ENCODE results near the gene ABLIM2.

The ABLIM2 gene

DNA sequence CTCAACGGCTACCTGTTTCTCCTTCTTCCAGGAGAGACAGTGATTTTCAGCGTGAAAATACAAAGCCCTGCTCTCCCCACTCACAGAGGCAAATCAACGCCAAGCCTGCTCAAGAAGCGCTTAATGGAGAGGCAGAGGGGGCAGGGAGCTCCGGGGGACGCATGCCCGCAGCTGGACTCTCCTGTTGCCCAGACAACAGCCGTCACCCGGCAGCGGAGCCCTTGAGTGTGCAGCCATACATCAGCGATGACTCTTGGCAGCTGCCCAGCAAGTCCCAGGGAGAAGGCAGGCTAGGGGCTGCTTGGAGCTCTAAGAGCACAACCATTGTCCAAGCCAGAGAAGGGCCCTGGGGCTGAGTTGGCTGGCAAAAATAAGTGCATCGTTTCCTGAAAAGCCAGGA lies 148.0 kb downstream of the ABLIM2 start:
- Histone ChIP-seq H3K4me3 (ENCODE audit: low read depth, low read length) (no peak overlapping the region), H3K9me3 (ENCODE audit: control insufficient read depth, insufficient read depth, low read depth, low read length) (no peaks in the 10 kb centered on the region), H3K27me3 (ENCODE audit: control insufficient read depth, insufficient read depth, low read length) (no peaks in the 10 kb centered on the region), H3K9ac (ENCODE audit: low read length) (no peak overlapping the region), H3K4me1 (ENCODE audit: control insufficient read depth, insufficient read depth, low read length) (no peaks in the 10 kb centered on the region), H3K27ac (ENCODE audit: low read depth, low read length) (no peak overlapping the region), H3K36me3 (ENCODE audit: control insufficient read depth, insufficient read depth, low read length) (no peaks in the 10 kb centered on the region)

DNA sequence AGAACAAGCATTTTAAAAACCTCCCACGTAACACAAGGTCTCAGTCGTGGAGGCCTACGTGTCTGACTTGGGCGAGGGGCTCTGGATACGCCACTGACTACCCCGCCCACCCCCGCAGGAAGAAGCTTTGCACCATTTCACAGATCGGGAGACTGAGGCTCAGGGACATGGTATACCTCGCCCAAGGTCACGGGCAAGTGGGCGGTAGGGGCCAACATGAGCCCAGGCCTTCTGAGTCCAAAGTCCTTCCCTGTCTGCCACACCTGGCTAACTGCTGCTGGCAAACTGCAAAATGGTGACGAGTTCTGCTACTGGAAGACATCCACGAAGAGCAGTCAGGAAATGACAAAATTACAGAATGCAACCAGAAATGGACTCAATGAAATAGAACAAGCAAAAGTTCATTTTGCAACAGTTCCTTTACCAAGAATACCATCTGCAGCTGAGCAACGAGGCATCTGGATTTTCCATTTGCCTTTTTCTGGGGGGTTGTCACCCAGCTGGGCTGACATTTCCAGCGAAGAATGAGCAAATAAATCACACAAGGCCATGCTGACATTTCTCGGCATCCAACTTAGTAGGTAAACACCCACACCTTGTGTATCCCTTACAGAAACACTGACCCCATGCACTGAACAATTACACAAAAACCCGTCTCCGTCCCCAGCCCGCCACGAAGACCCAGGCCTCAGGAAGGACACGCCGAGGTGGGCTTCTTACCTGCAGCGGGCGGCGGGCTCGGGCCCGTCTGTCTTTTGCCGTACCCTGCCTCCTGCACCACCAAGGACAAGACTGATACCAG lies 148.7 kb downstream of the ABLIM2 start:
- no peak overlapping the region for H3K27ac ChIP-seq (ENCODE audit: low read depth, low read length)
- no peaks in the 10 kb centered on the region for H3K9me3 ChIP-seq (ENCODE audit: control insufficient read depth, insufficient read depth, low read depth, low read length)
- H3K27me3 ChIP-seq (ENCODE audit: control insufficient read depth, insufficient read depth, low read length) = no peaks in the 10 kb centered on the region
- no peak overlapping the region for H3K9ac ChIP-seq (ENCODE audit: low read length)
- no peaks in the 10 kb centered on the region for H3K4me1 ChIP-seq (ENCODE audit: control insufficient read depth, insufficient read depth, low read length)
- H3K36me3 ChIP-seq (ENCODE audit: control insufficient read depth, insufficient read depth, low read length) = no peaks in the 10 kb centered on the region
- no peak overlapping the region for H3K4me3 ChIP-seq (ENCODE audit: low read depth, low read length)

DNA sequence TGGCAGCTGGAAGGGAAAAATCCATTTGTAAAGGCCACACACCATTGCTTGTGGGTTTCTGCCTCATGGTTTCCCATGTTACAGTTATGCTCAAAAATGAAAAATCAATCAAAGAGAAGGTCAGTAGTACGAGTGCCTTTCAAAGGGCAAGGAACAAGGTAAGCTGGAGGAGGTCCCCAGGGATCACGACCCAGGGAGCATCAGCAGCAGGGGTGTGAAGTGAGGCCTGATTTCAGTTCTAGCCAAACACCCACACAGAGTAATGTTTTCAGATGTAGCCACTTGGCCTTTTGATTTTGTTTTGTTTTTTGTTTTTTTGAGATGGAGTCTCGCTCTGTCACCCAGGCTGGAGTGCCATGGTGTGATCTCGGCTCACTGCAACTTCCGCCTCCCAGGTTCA lies 149.5 kb downstream of the ABLIM2 start:
- no peaks in the 10 kb centered on the region for H3K9me3 ChIP-seq (ENCODE audit: control insufficient read depth, insufficient read depth, low read depth, low read length)
- H3K27me3 ChIP-seq (ENCODE audit: control insufficient read depth, insufficient read depth, low read length) = no peaks in the 10 kb centered on the region

DNA sequence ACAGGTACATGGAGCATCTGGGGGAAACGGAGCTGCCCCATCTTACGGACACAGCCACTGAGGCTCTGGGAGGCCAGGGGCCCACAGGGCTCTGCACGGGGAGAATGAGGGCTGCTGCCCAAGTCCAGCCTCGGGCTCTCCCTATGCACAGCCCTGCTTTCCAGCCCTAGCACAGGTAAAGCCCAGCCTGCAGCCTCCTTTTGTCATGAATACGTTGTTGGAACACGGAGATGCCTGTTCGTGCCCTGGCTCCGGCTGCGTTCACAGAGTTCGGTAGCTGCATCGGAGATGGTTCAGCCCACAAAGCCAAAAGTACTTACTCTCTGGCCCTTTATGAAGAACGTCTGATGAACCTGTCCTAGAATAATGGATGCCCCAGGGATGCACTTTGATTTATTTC lies 150.2 kb downstream of the ABLIM2 start:
- no peaks in the 10 kb centered on the region for H3K9me3 ChIP-seq (ENCODE audit: control insufficient read depth, insufficient read depth, low read depth, low read length)
- no peaks in the 10 kb centered on the region for H3K36me3 ChIP-seq (ENCODE audit: control insufficient read depth, insufficient read depth, low read length)
- H3K4me1 ChIP-seq (ENCODE audit: control insufficient read depth, insufficient read depth, low read length) = no peaks in the 10 kb centered on the region
- H3K9ac ChIP-seq (ENCODE audit: low read length) = no peak overlapping the region
- H3K27ac ChIP-seq (ENCODE audit: low read depth, low read length) = no peak overlapping the region
- H3K27me3 ChIP-seq (ENCODE audit: control insufficient read depth, insufficient read depth, low read length) = no peaks in the 10 kb centered on the region
- no peak overlapping the region for H3K4me3 ChIP-seq (ENCODE audit: low read depth, low read length)

More for the DNA sequence above, 149.5 kb downstream of the ABLIM2 start:
- Histone ChIP-seq H3K4me3 (ENCODE audit: low read depth, low read length) (no peak overlapping the region), H3K4me1 (ENCODE audit: control insufficient read depth, insufficient read depth, low read length) (no peaks in the 10 kb centered on the region), H3K27ac (ENCODE audit: low read depth, low read length) (no peak overlapping the region), H3K9ac (ENCODE audit: low read length) (no peak overlapping the region), H3K36me3 (ENCODE audit: control insufficient read depth, insufficient read depth, low read length) (no peaks in the 10 kb centered on the region)

DNA sequence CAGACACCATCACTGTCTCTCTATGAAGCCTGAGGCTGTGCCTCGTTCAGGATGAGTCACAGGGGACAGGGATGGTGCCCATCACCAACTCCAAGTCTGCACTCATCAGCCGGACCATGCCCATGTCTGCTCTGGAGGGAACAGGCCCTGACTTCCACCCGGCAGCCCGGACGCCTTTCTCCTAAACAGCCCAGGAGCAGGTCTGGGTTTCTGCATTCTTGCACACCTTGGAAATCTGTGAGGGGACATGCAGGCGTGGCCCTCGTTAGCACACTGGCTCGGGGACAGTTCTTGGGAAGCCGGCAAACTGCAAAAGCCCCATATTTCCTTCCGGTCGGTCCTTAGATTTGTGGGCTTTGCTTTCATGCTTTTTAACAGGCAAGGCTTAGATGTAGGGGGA lies 151.0 kb downstream of the ABLIM2 start:
- H3K9ac ChIP-seq (ENCODE audit: low read length) = no peak overlapping the region
- no peaks in the 10 kb centered on the region for H3K27me3 ChIP-seq (ENCODE audit: control insufficient read depth, insufficient read depth, low read length)
- H3K36me3 ChIP-seq (ENCODE audit: control insufficient read depth, insufficient read depth, low read length) = no peaks in the 10 kb centered on the region
- H3K9me3 ChIP-seq (ENCODE audit: control insufficient read depth, insufficient read depth, low read depth, low read length) = no peaks in the 10 kb centered on the region
- H3K4me3 ChIP-seq (ENCODE audit: low read depth, low read length) = no peak overlapping the region
- no peaks in the 10 kb centered on the region for H3K4me1 ChIP-seq (ENCODE audit: control insufficient read depth, insufficient read depth, low read length)
- no peak overlapping the region for H3K27ac ChIP-seq (ENCODE audit: low read depth, low read length)

DNA sequence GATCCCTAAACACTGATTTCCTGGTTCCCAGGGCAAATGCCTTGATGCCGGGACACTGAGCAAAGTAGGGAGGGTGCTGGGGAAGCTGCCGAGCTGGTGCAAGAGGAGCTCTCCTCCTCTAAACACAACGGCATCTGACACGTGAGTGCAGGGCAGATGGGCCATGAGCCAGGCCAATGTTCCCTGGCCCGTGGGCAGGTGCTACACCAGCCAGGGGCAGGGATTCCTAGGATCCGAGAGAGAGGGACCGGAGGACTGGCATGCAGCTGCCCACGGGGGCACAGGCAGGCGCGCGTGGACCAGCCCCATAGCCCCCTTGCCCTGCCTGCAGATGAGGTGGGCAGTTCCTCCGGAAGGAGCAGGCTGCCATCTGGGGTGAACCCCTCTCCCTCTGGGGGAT lies 152.1 kb downstream of the ABLIM2 start:
- Histone ChIP-seq H3K4me1 (ENCODE audit: control insufficient read depth, insufficient read depth, low read length) (no peaks in the 10 kb centered on the region), H3K27me3 (ENCODE audit: control insufficient read depth, insufficient read depth, low read length) (no peaks in the 10 kb centered on the region)

DNA sequence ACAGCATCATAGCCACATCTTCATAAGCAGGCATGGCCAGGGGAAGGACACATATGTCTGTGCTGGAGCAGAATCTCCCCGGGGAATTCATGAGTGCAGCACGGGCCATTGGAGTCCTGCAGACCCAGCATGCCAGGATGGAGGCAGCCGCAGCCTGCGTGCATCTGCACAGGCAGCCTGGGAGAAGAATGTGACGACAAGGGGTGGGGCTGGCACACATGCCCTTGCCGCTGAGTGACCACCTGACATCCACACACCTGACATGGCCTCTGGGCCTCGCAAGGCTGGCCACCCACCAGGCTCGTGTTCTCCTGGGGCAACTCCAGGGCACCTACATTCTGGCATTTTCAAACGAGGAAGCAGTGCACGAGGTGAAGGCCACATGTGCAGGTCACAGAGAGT lies 152.8 kb downstream of the ABLIM2 start:
- Histone ChIP-seq H3K9me3 (ENCODE audit: control insufficient read depth, insufficient read depth, low read depth, low read length) (no peaks in the 10 kb centered on the region), H3K27me3 (ENCODE audit: control insufficient read depth, insufficient read depth, low read length) (no peaks in the 10 kb centered on the region), H3K9ac (ENCODE audit: low read length) (no peak overlapping the region)

More for the DNA sequence above, 152.1 kb downstream of the ABLIM2 start:
- H3K36me3 ChIP-seq (ENCODE audit: control insufficient read depth, insufficient read depth, low read length) = no peaks in the 10 kb centered on the region
- no peak overlapping the region for H3K4me3 ChIP-seq (ENCODE audit: low read depth, low read length)
- no peaks in the 10 kb centered on the region for H3K9me3 ChIP-seq (ENCODE audit: control insufficient read depth, insufficient read depth, low read depth, low read length)
- H3K9ac ChIP-seq (ENCODE audit: low read length) = no peak overlapping the region
- no peak overlapping the region for H3K27ac ChIP-seq (ENCODE audit: low read depth, low read length)

DNA sequence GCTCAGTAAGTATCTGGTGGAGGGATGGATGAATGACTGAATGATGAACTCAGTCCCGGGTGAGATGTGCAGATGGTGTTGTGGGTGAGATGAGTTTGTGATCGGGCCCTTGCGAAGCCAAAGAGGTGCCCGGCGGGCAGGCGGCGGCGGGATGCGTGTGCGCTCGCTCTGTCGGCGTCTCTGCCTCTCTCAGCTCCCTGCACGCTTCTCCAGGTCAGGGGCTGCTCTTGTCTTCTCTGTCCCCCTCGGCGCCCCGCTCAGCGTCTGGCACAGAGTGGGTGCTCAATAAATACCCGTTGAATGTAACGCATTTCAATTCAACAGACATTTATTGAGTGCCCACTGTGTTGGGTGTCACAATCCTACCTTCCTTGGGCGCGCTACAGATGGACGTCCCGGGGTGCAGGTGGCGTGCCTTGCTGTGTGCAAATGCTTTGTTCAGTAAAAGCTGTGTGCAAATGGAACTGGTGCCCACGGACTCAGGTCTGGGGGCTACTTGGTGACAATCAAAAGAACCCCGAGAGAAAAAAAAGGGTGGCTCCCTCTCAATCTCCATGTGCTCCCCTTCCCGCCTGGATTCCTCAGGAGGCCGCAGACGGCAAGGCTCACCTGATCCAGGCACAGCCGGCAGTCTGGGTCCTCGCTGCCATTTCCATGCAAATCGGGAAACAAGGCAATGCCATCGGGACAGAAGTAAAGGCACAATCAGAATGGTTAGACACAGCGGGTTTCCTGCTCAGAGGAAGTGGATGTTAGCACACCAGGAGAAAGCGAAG lies 153.4 kb downstream of the ABLIM2 start:
- H3K4me3 ChIP-seq (ENCODE audit: low read depth, low read length) = no peak overlapping the region
- no peaks in the 10 kb centered on the region for H3K27me3 ChIP-seq (ENCODE audit: control insufficient read depth, insufficient read depth, low read length)

More for the DNA sequence above, 152.8 kb downstream of the ABLIM2 start:
- Histone ChIP-seq H3K4me3 (ENCODE audit: low read depth, low read length) (no peak overlapping the region), H3K4me1 (ENCODE audit: control insufficient read depth, insufficient read depth, low read length) (no peaks in the 10 kb centered on the region), H3K27ac (ENCODE audit: low read depth, low read length) (no peak overlapping the region), H3K36me3 (ENCODE audit: control insufficient read depth, insufficient read depth, low read length) (no peaks in the 10 kb centered on the region)

DNA sequence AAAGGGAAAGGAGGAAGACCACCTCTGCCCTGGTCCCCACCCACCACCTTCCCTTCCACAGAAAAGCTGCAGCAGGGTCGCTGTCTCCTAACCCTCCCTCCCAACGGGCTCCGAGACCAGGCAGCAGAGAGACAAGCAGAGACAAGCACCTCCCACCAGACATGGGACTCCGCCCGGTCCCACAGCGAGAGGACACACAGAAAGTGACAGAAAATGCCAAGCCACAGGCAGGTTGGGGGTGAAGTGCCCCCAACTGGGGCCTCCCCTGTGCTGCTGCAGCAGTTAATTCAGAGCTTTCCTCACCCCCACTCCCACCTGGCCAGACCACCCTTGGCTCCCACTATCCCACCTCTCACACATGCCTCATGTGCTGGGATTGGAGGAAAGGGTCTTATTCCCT lies 154.5 kb downstream of the ABLIM2 start:
- Histone ChIP-seq H3K27me3 (ENCODE audit: control insufficient read depth, insufficient read depth, low read length) (no peaks in the 10 kb centered on the region), H3K36me3 (ENCODE audit: control insufficient read depth, insufficient read depth, low read length) (no peaks in the 10 kb centered on the region), H3K9ac (ENCODE audit: low read length) (no peak overlapping the region), H3K27ac (ENCODE audit: low read depth, low read length) (no peak overlapping the region), H3K4me1 (ENCODE audit: control insufficient read depth, insufficient read depth, low read length) (no peaks in the 10 kb centered on the region), H3K9me3 (ENCODE audit: control insufficient read depth, insufficient read depth, low read depth, low read length) (no peaks in the 10 kb centered on the region), H3K4me3 (ENCODE audit: low read depth, low read length) (no peak overlapping the region)

More for the DNA sequence above, 153.4 kb downstream of the ABLIM2 start:
- H3K9ac ChIP-seq (ENCODE audit: low read length) = no peak overlapping the region
- no peaks in the 10 kb centered on the region for H3K4me1 ChIP-seq (ENCODE audit: control insufficient read depth, insufficient read depth, low read length)
- H3K9me3 ChIP-seq (ENCODE audit: control insufficient read depth, insufficient read depth, low read depth, low read length) = no peaks in the 10 kb centered on the region
- no peak overlapping the region for H3K27ac ChIP-seq (ENCODE audit: low read depth, low read length)
- no peaks in the 10 kb centered on the region for H3K36me3 ChIP-seq (ENCODE audit: control insufficient read depth, insufficient read depth, low read length)

DNA sequence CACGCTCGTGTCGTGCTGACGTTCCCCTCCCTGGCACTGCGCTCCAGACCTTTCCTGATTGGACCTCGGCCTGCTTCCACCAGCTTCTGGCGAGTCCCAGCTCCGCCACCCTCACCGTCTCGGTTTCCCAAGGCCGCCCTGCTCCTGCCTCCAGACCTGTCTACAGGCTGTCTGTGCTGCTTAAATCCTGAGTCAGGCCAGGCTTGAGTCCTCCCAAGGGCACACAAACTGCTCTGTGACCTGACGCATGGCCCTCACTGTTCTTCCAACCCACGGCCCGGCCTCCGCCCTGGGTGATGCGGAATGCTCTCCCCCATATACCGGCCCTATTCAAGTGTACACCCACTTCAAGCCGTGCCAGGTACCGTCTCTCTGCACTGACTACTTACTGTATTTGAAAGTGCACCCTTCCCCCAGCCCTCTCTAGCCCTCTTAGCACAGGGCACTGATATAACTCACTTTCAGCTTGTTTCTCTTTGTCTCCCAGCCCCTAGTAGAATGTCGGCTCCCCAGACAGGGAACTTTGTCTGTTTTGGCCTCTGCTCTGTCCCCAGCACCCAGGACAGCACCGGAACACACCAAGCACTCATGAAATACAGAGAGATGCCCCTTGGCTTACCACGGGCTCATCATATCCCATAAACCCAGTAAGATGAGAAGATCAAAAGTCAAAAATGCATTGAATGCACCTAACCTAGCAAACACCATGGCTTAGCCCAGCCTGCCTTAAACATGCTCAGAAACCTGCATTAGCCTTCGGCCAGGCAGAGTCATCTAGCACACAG lies 155.9 kb downstream of the ABLIM2 start:
- no peaks in the 10 kb centered on the region for H3K9me3 ChIP-seq (ENCODE audit: control insufficient read depth, insufficient read depth, low read depth, low read length)
- H3K36me3 ChIP-seq (ENCODE audit: control insufficient read depth, insufficient read depth, low read length) = no peaks in the 10 kb centered on the region
- no peak overlapping the region for H3K9ac ChIP-seq (ENCODE audit: low read length)
- no peaks in the 10 kb centered on the region for H3K4me1 ChIP-seq (ENCODE audit: control insufficient read depth, insufficient read depth, low read length)
- H3K4me3 ChIP-seq (ENCODE audit: low read depth, low read length) = no peak overlapping the region
- H3K27ac ChIP-seq (ENCODE audit: low read depth, low read length) = no peak overlapping the region
- H3K27me3 ChIP-seq (ENCODE audit: control insufficient read depth, insufficient read depth, low read length) = no peaks in the 10 kb centered on the region

Data from HUES6 (cell line).